GM12878 (cell line): ENCODE results near the gene COX6A2. TPM values are rescaled to one million over a fixed set of nuclear protein-coding genes. Genes with fewer than 3 reads are reported as not detected.

Source experiments
- ATAC-seq: fragments of 200-7000 bp; cut with Tn5 transposase; 3 replicates; pipeline ENCODE4 v1.9.1; 2020; ENCODE audit warnings: mild to moderate bottlenecking, moderate library complexity
- BruUV-seq: library from RNA; stranded (reverse); fragments of 400-500 nt; replicated peaks from 2 replicates; lab custom pipeline; 2021; lab: Mats Ljungman, UMichigan
- CTCF ChIA-PET: fragments of 300-600 bp; sonication (Branson Sonifier 250); formaldehyde crosslinking; extraction: SDS; loops from one replicate; lab custom pipeline; 2021; ENCODE audit warnings: inconsistent platforms; lab: Yijun Ruan, JAX
- POLR2A ChIA-PET: fragments of 350-600 bp; formaldehyde crosslinking; extraction: SDS; loops from one replicate; lab custom pipeline; 2021; ENCODE audit warnings: inconsistent platforms; lab: Charles Lee
- RAD21 ChIA-PET: fragments of 300-600 bp; sonication (Branson Sonifier 250); formaldehyde crosslinking; loops from one replicate; lab custom pipeline; 2023; ENCODE audit warnings: antibody characterized with exemption; ENCODE audit not compliant: unreplicated experiment; lab: Charles Lee
- SMC1A ChIA-PET: fragments of 300-600 bp; sonication (Branson Sonifier 250); formaldehyde crosslinking; loops from one replicate; lab custom pipeline; 2023; ENCODE audit not compliant: unreplicated experiment, uncharacterized antibody; lab: Charles Lee
- DNase-seq: peaks from one replicate; pipeline ENCODE4 v3.0.0-alpha.2; 2011; ENCODE audit warnings: low read depth, low spot score
- FAIRE-seq: peaks from 3 replicates; lab custom pipeline; 2011; peaks lifted over from hg19 to GRCh38; lab: Jason Lieb, UNC
- H2AFZ ChIP-seq: 2 replicates; pipeline ENCODE4 v1.6.0; 2011; ENCODE audit warnings: low read depth, low read length, control low read depth; ENCODE audit not compliant: control insufficient read depth
- H3K27ac ChIP-seq: 2 replicates; pipeline ENCODE4 v1.5.1; 2011; ENCODE audit warnings: control low read depth; ENCODE audit not compliant: control insufficient read depth, insufficient read depth
- H3K27me3 ChIP-seq, 2 experiments: replicated peaks in 1 of 2; 2 replicates each; pipeline versions ENCODE4 v1.6.0 to v1.6.1; 2011; ENCODE audit warnings: low read length in 1 of 2; ENCODE audit not compliant: control insufficient read depth in 2 of 2, insufficient read depth in 2 of 2
- H3K36me3 ChIP-seq, 2 experiments: 2 replicates each; pipeline ENCODE4 v1.5.1; 2011; ENCODE audit warnings: low read length in 1 of 2; ENCODE audit not compliant: control insufficient read depth in 2 of 2, insufficient read depth in 2 of 2
- H3K4me1 ChIP-seq: 2 replicates; pipeline ENCODE4 v1.6.1; 2011; ENCODE audit warnings: mild to moderate bottlenecking, low read length, moderate library complexity, mixed read lengths; ENCODE audit not compliant: control insufficient read depth, insufficient read depth
- H3K4me2 ChIP-seq: 2 replicates; pipeline ENCODE4 v1.6.0; 2011; ENCODE audit warnings: control low read depth; ENCODE audit not compliant: control insufficient read depth, insufficient read depth
- H3K4me3 ChIP-seq: fragments of 200-600 bp; sonication (generic); 2 replicates; pipeline ENCODE4 v1.5.1; 2016
- H3K79me2 ChIP-seq: 2 replicates; pipeline ENCODE4 v1.6.0; 2011; ENCODE audit warnings: low read length; ENCODE audit not compliant: control insufficient read depth, insufficient read depth
- H3K9ac ChIP-seq: 2 replicates; pipeline ENCODE4 v1.8.0; 2011; ENCODE audit warnings: low read length, control low read depth, mixed read lengths; ENCODE audit not compliant: control insufficient read depth, insufficient read depth
- H3K9me3 ChIP-seq: replicated peaks from 3 replicates; pipeline ENCODE4 v1.5.1; 2011; ENCODE audit warnings: mild to moderate bottlenecking, low read length; ENCODE audit not compliant: control insufficient read depth, insufficient read depth
- H4K20me1 ChIP-seq: 2 replicates; pipeline ENCODE4 v1.6.0; 2011; ENCODE audit not compliant: control insufficient read depth, insufficient read depth
- IKZF1 ChIP-seq: fragments of 450-650 bp; conservative IDR thresholded peaks from 2 replicates; pipeline ENCODE4 v1.6.1; 2017; ENCODE audit warnings: antibody characterized with exemption, mild to moderate bottlenecking
- KDM1A ChIP-seq: fragments of 200-600 bp; sonication (generic); IDR thresholded peaks from 2 replicates; pipeline ENCODE4 v1.6.1; 2016; ENCODE audit warnings: borderline replicate concordance
- MEF2B ChIP-seq: fragments of 450-650 bp; IDR thresholded peaks from 2 replicates; pipeline ENCODE4 v1.6.1; 2018; ENCODE audit warnings: mild to moderate bottlenecking, moderate library complexity; ENCODE audit not compliant: partially characterized antibody, poor library complexity, severe bottlenecking
- PAX5 ChIP-seq: IDR thresholded peaks from 2 replicates; pipeline ENCODE4 v1.6.1; 2011; ENCODE audit warnings: low read depth, low read length, borderline replicate concordance
- POLR2A ChIP-seq: IDR thresholded peaks from 2 replicates; pipeline ENCODE4 v1.6.1; 2011; ENCODE audit warnings: low read depth, mild to moderate bottlenecking, low read length
- RAD51 ChIP-seq: fragments of 450-650 bp; IDR thresholded peaks from 2 replicates; pipeline ENCODE4 v1.6.1; 2016; ENCODE audit warnings: moderate library complexity, mild to moderate bottlenecking, inconsistent platforms
- RCOR1 ChIP-seq: conservative IDR thresholded peaks from 2 replicates; pipeline ENCODE4 v1.6.1; 2012; ENCODE audit warnings: low read depth, low read length, improper control_type of control experiment
- STAT3 ChIP-seq: IDR thresholded peaks from 2 replicates; pipeline ENCODE4 v1.6.1; 2011; ENCODE audit warnings: low read depth, low read length, improper control_type of control experiment
- WGBS: methylation state at CpG from one replicate; pipeline ENCODE4 v1.1.6; 2016; ENCODE audit warnings: low lambda C conversion rate; ENCODE audit not compliant: insufficient replicate concordance, insufficient coverage; ENCODE audit errors: missing lambda C conversion rate; 5-methylcytosine and 5-hydroxymethylcytosine counted together
- in situ Hi-C: fragments of 300-500 bp; cut with MboI; formaldehyde crosslinking; loops from 9 replicates; pipeline ENCODE4 v1.14.3; 2018; ENCODE audit warnings: mixed read lengths
- intact Hi-C: fragments of 100-400 bp; cut with micrococcal nuclease; formaldehyde crosslinking; loops from one replicate; pipeline ENCODE4 v1.14.2; 2022; ENCODE audit not compliant: unreplicated experiment
- polyA plus RNA-seq, 11 experiments: library from polyadenylated mRNA; depleted of rRNA in 4 of 11; unstranded in 6 of 11; stranded (reverse) in 5 of 11; fragments of >200 nt; fragmentation: Nextera tagmentation in 4 of 11; fragmentation: Illumina TruSeq in 1 of 11; extraction: Ambion mirVana in 4 of 11; extraction: Trizol in 1 of 11; gene quantifications; 1 replicate in 1 of 11; 2 replicates in 10 of 11; pipeline versions ENCODE4 v1.2.1 to v1.2.3, GENCODE V29; 2011 to 2016; ENCODE audit warnings: inconsistent platforms in 2 of 11, missing spikeins in 2 of 11, low read depth in 1 of 11
- total RNA-seq, 4 experiments: library from RNA; depleted of rRNA in 3 of 4; stranded (reverse); fragments of >200 nt in 3 of 4; fragmentation: Illumina TruSeq in 1 of 4; extraction: Trizol in 1 of 4; gene quantifications; 2 replicates each; pipeline versions ENCODE4 v1.2.1 to v1.2.3, GENCODE V29; 2013 to 2021
- TF ChIP-seq, protein P1 (sequence below): fragments of 450-650 bp; formaldehyde crosslinking; IDR thresholded peaks from 2 replicates; pipeline ENCODE4 v1.5.0; 2022; ENCODE audit warnings: mild to moderate bottlenecking, missing genetic modification characterization
- TF ChIP-seq, protein P2 (sequence below): fragments of 450-650 bp; formaldehyde crosslinking; IDR thresholded peaks from 2 replicates; pipeline ENCODE4 v1.4.0; 2020; ENCODE audit warnings: mild to moderate bottlenecking, moderate library complexity

Gene COX6A2
- total and polyA plus RNA-seq, 10 of the 15 experiments (the other 5 are each of a cell fraction or from before 2014, with no cell fraction given), result not detected

DNA sequence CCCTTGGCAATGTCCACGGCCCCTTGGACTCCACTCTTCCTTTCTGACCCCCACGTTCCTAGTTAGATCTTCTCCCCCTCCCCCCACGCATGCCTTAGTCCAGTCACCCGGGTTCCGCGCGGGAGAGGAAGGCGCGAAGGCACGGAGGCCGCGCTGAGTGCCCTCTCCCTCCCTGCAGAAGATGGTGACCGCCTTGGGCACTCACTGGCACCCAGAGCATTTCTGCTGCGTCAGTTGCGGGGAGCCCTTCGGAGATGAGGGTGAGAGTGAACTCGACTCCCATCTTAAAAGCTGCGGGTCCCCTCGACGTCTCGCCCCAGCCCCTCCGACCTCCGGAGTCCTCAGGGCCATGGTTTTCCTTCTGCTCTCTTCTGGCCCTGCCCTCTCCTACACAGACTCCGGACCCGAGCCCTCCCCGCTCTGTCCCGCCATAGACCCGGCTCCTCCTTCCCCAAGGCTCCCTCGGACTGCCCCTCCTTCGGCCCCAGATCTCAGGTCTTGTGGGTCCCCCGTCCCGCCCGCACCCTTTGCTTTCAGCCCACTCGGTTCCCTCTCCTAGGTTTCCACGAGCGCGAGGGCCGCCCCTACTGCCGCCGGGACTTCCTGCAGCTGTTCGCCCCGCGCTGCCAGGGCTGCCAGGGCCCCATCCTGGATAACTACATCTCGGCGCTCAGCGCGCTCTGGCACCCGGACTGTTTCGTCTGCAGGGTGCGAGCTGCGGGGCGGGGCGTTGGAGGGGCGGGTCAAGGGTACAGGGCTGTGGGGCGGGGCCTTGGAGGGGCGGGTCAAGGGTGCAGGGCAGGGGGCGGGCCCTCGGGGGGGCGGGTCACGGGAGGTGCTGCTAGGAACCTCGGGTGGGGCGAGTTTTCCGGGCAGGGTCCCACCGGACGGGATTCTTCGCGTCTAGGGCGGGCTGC lies 48.4 kb upstream of the COX6A2 start:
- CTCF ChIA-PET, result no interaction called here
- DNase-seq, result no peak
- no peak overlapping the region for H3K27ac ChIP-seq
- no peaks in the 10 kb centered on the region for H3K9me3 ChIP-seq
- H3K79me2 ChIP-seq, result no peaks in the 10 kb centered on the region
- in situ Hi-C loops, result no loop called here
- peaks cover 0 to 9% of the 10 kb centered on the region in 2 experiments; a peak in 3 of 4 replicates for H3K27me3 ChIP-seq
- H3K36me3 ChIP-seq, result no peaks in the 10 kb centered on the region
- no peak for FAIRE-seq
- H3K9ac ChIP-seq, result no peak overlapping the region
- peak overlapping the region; percentile 72; the same call in 1 of the 2 replicates for H3K4me3 ChIP-seq
- H3K4me1 ChIP-seq, result peaks cover 7% of the 10 kb centered on the region; the same call in 1 of the 2 replicates
- ATAC-seq, result peak; percentile 87
- SMC1A ChIA-PET, result no interaction called here
- RAD21 ChIA-PET, result no interaction called here
- peak overlapping the region; percentile 71 for H2AFZ ChIP-seq
- TF ChIP-seq IKZF1 (no peak), KDM1A (no peak), RCOR1 (no peak), RAD51 (no peak), POLR2A (peak; percentile 25; the same call in 1 of the 2 replicates), MEF2B (no peak)
- no peaks in the 10 kb centered on the region for H4K20me1 ChIP-seq
- H3K4me2 ChIP-seq, result peak overlapping the region; percentile 84
- intact Hi-C loops, result no loop called here
- POLR2A ChIA-PET, result no interaction called here
- BruUV-seq, result no TSS peak
- 5% methylated on average over 41 of the region's 68 CpGs for WGBS

DNA sequence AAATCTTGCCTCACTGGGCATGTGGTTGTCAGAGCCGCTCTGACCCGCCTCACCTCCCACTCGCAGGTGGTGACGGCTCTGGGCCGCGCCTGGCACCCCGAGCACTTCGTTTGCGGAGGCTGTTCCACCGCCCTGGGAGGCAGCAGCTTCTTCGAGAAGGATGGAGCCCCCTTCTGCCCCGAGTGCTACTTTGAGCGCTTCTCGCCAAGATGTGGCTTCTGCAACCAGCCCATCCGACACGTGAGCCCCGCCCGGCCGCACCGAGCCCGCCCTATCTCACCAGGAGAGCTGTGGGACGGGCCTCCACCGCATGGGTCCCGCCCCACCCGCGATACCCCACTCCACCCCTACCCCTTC lies 47.8 kb upstream of the COX6A2 start:
- Histone ChIP-seq H4K20me1 (no peaks in the 10 kb centered on the region), H3K27ac (no peak overlapping the region), H3K36me3 (no peaks in the 10 kb centered on the region), H3K9ac (no peak overlapping the region), H3K4me3 (no peak overlapping the region), H3K79me2 (no peaks in the 10 kb centered on the region), H2AFZ (no peak overlapping the region), H3K4me1 (peaks cover 7% of the 10 kb centered on the region; the same call in 1 of the 2 replicates), H3K4me2 (no peak overlapping the region), H3K9me3 (no peaks in the 10 kb centered on the region), H3K27me3 (peaks cover 0 to 9% of the 10 kb centered on the region in 2 experiments; a peak in 3 of 4 replicates)
- no peak for ATAC-seq
- ChIA-PET SMC1A (no interaction called here), RAD21 (no interaction called here), POLR2A (no interaction called here), CTCF (interaction anchor here (1.9 kb wide), 1 partner anchor 15 kb away, joined by 13 read pairs; no protein-coding TSS in a partner anchor)
- in situ Hi-C loops (no loop called here), intact Hi-C loops (no loop called here)
- BruUV-seq, result no TSS peak
- FAIRE-seq, result no peak
- 72% methylated on average over 14 of the region's 26 CpGs for WGBS
- no peak for DNase-seq
- TF ChIP-seq, protein P1, sequence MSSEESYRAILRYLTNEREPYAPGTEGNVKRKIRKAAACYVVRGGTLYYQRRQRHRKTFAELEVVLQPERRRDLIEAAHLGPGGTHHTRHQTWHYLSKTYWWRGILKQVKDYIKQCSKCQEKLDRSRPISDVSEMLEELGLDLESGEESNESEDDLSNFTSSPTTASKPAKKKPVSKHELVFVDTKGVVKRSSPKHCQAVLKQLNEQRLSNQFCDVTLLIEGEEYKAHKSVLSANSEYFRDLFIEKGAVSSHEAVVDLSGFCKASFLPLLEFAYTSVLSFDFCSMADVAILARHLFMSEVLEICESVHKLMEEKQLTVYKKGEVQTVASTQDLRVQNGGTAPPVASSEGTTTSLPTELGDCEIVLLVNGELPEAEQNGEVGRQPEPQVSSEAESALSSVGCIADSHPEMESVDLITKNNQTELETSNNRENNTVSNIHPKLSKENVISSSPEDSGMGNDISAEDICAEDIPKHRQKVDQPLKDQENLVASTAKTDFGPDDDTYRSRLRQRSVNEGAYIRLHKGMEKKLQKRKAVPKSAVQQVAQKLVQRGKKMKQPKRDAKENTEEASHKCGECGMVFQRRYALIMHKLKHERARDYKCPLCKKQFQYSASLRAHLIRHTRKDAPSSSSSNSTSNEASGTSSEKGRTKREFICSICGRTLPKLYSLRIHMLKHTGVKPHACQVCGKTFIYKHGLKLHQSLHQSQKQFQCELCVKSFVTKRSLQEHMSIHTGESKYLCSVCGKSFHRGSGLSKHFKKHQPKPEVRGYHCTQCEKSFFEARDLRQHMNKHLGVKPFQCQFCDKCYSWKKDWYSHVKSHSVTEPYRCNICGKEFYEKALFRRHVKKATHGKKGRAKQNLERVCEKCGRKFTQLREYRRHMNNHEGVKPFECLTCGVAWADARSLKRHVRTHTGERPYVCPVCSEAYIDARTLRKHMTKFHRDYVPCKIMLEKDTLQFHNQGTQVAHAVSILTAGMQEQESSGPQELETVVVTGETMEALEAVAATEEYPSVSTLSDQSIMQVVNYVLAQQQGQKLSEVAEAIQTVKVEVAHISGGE (CRISPR knock-in tag), result no peak
- TF ChIP-seq, protein P2, sequence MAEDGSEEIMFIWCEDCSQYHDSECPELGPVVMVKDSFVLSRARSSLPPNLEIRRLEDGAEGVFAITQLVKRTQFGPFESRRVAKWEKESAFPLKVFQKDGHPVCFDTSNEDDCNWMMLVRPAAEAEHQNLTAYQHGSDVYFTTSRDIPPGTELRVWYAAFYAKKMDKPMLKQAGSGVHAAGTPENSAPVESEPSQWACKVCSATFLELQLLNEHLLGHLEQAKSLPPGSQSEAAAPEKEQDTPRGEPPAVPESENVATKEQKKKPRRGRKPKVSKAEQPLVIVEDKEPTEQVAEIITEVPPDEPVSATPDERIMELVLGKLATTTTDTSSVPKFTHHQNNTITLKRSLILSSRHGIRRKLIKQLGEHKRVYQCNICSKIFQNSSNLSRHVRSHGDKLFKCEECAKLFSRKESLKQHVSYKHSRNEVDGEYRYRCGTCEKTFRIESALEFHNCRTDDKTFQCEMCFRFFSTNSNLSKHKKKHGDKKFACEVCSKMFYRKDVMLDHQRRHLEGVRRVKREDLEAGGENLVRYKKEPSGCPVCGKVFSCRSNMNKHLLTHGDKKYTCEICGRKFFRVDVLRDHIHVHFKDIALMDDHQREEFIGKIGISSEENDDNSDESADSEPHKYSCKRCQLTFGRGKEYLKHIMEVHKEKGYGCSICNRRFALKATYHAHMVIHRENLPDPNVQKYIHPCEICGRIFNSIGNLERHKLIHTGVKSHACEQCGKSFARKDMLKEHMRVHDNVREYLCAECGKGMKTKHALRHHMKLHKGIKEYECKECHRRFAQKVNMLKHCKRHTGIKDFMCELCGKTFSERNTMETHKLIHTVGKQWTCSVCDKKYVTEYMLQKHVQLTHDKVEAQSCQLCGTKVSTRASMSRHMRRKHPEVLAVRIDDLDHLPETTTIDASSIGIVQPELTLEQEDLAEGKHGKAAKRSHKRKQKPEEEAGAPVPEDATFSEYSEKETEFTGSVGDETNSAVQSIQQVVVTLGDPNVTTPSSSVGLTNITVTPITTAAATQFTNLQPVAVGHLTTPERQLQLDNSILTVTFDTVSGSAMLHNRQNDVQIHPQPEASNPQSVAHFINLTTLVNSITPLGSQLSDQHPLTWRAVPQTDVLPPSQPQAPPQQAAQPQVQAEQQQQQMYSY (CRISPR knock-in tag), result no peak
- TF ChIP-seq STAT3 (no peak), PAX5 (no peak)
